H9 (cell line): ENCODE measurements around the gene USP6NL. TPM values are rescaled to one million over a fixed set of nuclear protein-coding genes. Genes with fewer than 3 reads are reported as not detected.

ENCODE experiments used
- DNase-seq: peaks from one replicate; pipeline ENCODE4 v3.0.0-alpha.2; 2017
- H2AFZ ChIP-seq: one replicate; pipeline ENCODE4 v1.6.1; 2013; ENCODE audit warnings: mild to moderate bottlenecking, low read length, control low read depth, moderate library complexity
- H2AK5ac ChIP-seq: 2 replicates; pipeline ENCODE4 v1.6.1; 2013; ENCODE audit warnings: low read length, control low read depth, mixed read lengths; ENCODE audit not compliant: insufficient read length
- H2BK120ac ChIP-seq: one replicate; pipeline ENCODE4 v1.6.1; 2013; ENCODE audit warnings: low read depth, mild to moderate bottlenecking, low read length, control low read depth, inconsistent platforms; ENCODE audit not compliant: poor library complexity, severe bottlenecking
- H2BK12ac ChIP-seq: 2 replicates; pipeline ENCODE4 v1.6.1; 2013; ENCODE audit warnings: low read length, control low read depth, mixed read lengths, low read depth; ENCODE audit not compliant: insufficient read length
- H2BK15ac ChIP-seq: 2 replicates; pipeline ENCODE4 v1.6.1; 2013; ENCODE audit warnings: low read depth, low read length, control low read depth
- H2BK20ac ChIP-seq: one replicate; pipeline ENCODE4 v1.6.1; 2013; ENCODE audit warnings: low read depth, mild to moderate bottlenecking, low read length, control low read depth, inconsistent platforms; ENCODE audit not compliant: poor library complexity, severe bottlenecking
- H2BK5ac ChIP-seq: 2 replicates; pipeline ENCODE4 v1.6.1; 2013; ENCODE audit warnings: low read length, control low read depth, mixed read lengths; ENCODE audit not compliant: insufficient read length
- H3K14ac ChIP-seq: 2 replicates; pipeline ENCODE4 v1.6.1; 2013; ENCODE audit warnings: low read length, control low read depth; ENCODE audit not compliant: insufficient read depth
- H3K18ac ChIP-seq: 2 replicates; pipeline ENCODE4 v1.6.1; 2013; ENCODE audit warnings: low read depth, mild to moderate bottlenecking, mixed read lengths, low read length, control low read depth; ENCODE audit not compliant: insufficient read length
- H3K23ac ChIP-seq: 2 replicates; pipeline ENCODE4 v1.6.1; 2013; ENCODE audit warnings: low read length, control low read depth, mixed read lengths, low read depth; ENCODE audit not compliant: insufficient read length
- H3K23me2 ChIP-seq: 2 replicates; pipeline ENCODE4 v1.6.1; 2013; ENCODE audit warnings: low read depth, mild to moderate bottlenecking, mixed read lengths, low read length, control low read depth; ENCODE audit not compliant: insufficient read length, poor library complexity, severe bottlenecking
- H3K27ac ChIP-seq: 2 replicates; pipeline ENCODE4 v1.5.1; 2013; ENCODE audit warnings: low read length, control low read depth, mixed read lengths, low read depth; ENCODE audit not compliant: insufficient read length
- H3K27me3 ChIP-seq: 2 replicates; pipeline ENCODE4 v1.6.1; 2013; ENCODE audit warnings: low read length, control low read depth, inconsistent platforms; ENCODE audit not compliant: insufficient read depth
- H3K4ac ChIP-seq: 2 replicates; pipeline ENCODE4 v1.6.1; 2013; ENCODE audit warnings: low read depth, mild to moderate bottlenecking, control low read depth, inconsistent platforms, low read length, moderate library complexity
- H3K4me1 ChIP-seq: 2 replicates; pipeline ENCODE4 v1.6.1; 2013; ENCODE audit warnings: low read length, control low read depth, inconsistent platforms; ENCODE audit not compliant: insufficient read depth
- H3K4me2 ChIP-seq: 2 replicates; pipeline ENCODE4 v1.6.1; 2013; ENCODE audit warnings: low read length, control low read depth, mixed read lengths; ENCODE audit not compliant: insufficient read length, insufficient read depth
- H3K56ac ChIP-seq: 2 replicates; pipeline ENCODE4 v1.6.1; 2013; ENCODE audit warnings: low read depth, mild to moderate bottlenecking, mixed read lengths, low read length, control low read depth; ENCODE audit not compliant: insufficient read length
- H3K79me1 ChIP-seq: 2 replicates; pipeline ENCODE4 v1.6.1; 2013; ENCODE audit warnings: low read depth, mild to moderate bottlenecking, moderate library complexity, low read length, control low read depth, inconsistent platforms; ENCODE audit not compliant: insufficient read depth, poor library complexity, severe bottlenecking
- H3K79me2 ChIP-seq: 2 replicates; pipeline ENCODE4 v1.6.1; 2013; ENCODE audit warnings: low read length, control low read depth, inconsistent platforms; ENCODE audit not compliant: insufficient read depth
- H3K9ac ChIP-seq: 2 replicates; pipeline ENCODE4 v1.6.1; 2013; ENCODE audit warnings: low read length, control low read depth, mixed read lengths; ENCODE audit not compliant: insufficient read length; ENCODE audit errors: extremely low read depth
- H3K9me3 ChIP-seq: one replicate; pipeline ENCODE4 v1.6.1; 2013; ENCODE audit warnings: low read depth, low read length, inconsistent platforms; ENCODE audit not compliant: control insufficient read depth
- H3T11ph ChIP-seq: one replicate; pipeline ENCODE4 v1.6.1; 2013; ENCODE audit warnings: mild to moderate bottlenecking, low read length, control low read depth, inconsistent platforms
- H4K20me1 ChIP-seq: one replicate; pipeline ENCODE4 v1.6.1; 2013; ENCODE audit not compliant: control insufficient read depth, insufficient read length, insufficient read depth
- H4K5ac ChIP-seq: 2 replicates; pipeline ENCODE4 v1.6.1; 2013; ENCODE audit warnings: low read depth, mild to moderate bottlenecking, mixed read lengths, low read length, control low read depth; ENCODE audit not compliant: insufficient read length
- H4K8ac ChIP-seq: replicated peaks from 2 replicates; pipeline ENCODE4 v1.6.1; 2013; ENCODE audit warnings: low read length, control low read depth, mixed read lengths, low read depth; ENCODE audit not compliant: insufficient read length
- H4K91ac ChIP-seq: 2 replicates; pipeline ENCODE4 v1.6.1; 2013; ENCODE audit warnings: low read depth, mild to moderate bottlenecking, moderate library complexity, mixed read lengths, low read length, control low read depth; ENCODE audit not compliant: insufficient read length
- H3K27ac Mint-ChIP-seq, 3 experiments: 2 replicates in 2 of 3; 3 replicates in 1 of 3; pipeline ENCODE4 v1.8.0; 2020 to 2021; ENCODE audit warnings: mixed read lengths in 3 of 3, mild to moderate bottlenecking in 1 of 3, moderate library complexity in 1 of 3
- H3K27me3 Mint-ChIP-seq: 2 replicates; pipeline ENCODE4 v1.8.0; 2021; ENCODE audit warnings: low read depth, mild to moderate bottlenecking, moderate library complexity, mixed read lengths
- H3K36me3 Mint-ChIP-seq, 3 experiments: 2 replicates in 2 of 3; 3 replicates in 1 of 3; pipeline ENCODE4 v1.8.0; 2020 to 2021; ENCODE audit warnings: low read depth in 3 of 3, mixed read lengths in 3 of 3; ENCODE audit not compliant: insufficient read depth in 1 of 3
- H3K4me1 Mint-ChIP-seq, 2 experiments: 2 replicates each; pipeline ENCODE4 v1.8.0; 2020; ENCODE audit warnings: mixed read lengths in 2 of 2
- H3K4me3 Mint-ChIP-seq, 2 experiments: 2 replicates in 1 of 2; 3 replicates in 1 of 2; pipeline ENCODE4 v1.8.0; 2020 to 2021; ENCODE audit warnings: mild to moderate bottlenecking in 2 of 2, mixed read lengths in 2 of 2, moderate library complexity in 1 of 2
- H3K9me3 Mint-ChIP-seq, 2 experiments: 2 replicates in 1 of 2; 3 replicates in 1 of 2; pipeline ENCODE4 v1.8.0; 2020; ENCODE audit warnings: mild to moderate bottlenecking in 2 of 2, mixed read lengths in 2 of 2, moderate library complexity in 1 of 2
- WGBS: extraction: QIAGEN DNeasy Blood & Tissue Kit; methylation state at CpG from one replicate; pipeline ENCODE4 v1.1.7; 2013; ENCODE audit warnings: missing lambda C conversion rate, low lambda C conversion rate, mixed read lengths; ENCODE audit not compliant: insufficient read length; ENCODE audit errors: extremely low coverage; 5-methylcytosine and 5-hydroxymethylcytosine counted together
- total RNA-seq: library from RNA; stranded (reverse); gene quantifications from 2 replicates; pipeline ENCODE4 v1.2.1, GENCODE V29; 2021
- TF ChIP-seq, protein P1 (sequence below): fragments of 200-600 bp; sonication (generic); conservative IDR thresholded peaks from 3 replicates; pipeline ENCODE4 v1.8.0; 2021; ENCODE audit warnings: antibody characterized with exemption, mild to moderate bottlenecking

Gene USP6NL
- total RNA-seq, 1 experiment from 2014 or later: 28.3 TPM

- Histone ChIP-seq H2BK12ac (no peak overlapping the region), H4K91ac (no peak overlapping the region), H3K9ac (no peak overlapping the region), H3K4ac (no peak overlapping the region), H3K79me2 (no peaks in the 10 kb centered on the region), H4K5ac (no peak overlapping the region), H3K23ac (no peak overlapping the region), H3K4me1 (no peaks in the 10 kb centered on the region), H2AFZ (no peak overlapping the region), H3K18ac (no peak overlapping the region), H2BK15ac (no peak overlapping the region), H3K27me3 (no peaks in the 10 kb centered on the region), H3K27ac (no peak overlapping the region), H2BK120ac (no peak overlapping the region), H2AK5ac (no peak overlapping the region), H2BK5ac (no peak overlapping the region), H3K56ac (no peak overlapping the region), H3T11ph (no peak overlapping the region), H4K8ac (no peak overlapping the region), H3K79me1 (no peaks in the 10 kb centered on the region), H3K23me2 (no peaks in the 10 kb centered on the region), H4K20me1 (no peaks in the 10 kb centered on the region), H2BK20ac (no peak overlapping the region), H3K14ac (no peak overlapping the region), H3K9me3 (no peaks in the 10 kb centered on the region), H3K4me2 (no peak overlapping the region)
- Mint-ChIP-seq H3K36me3 (no peaks in the 10 kb centered on the region), H3K27ac (no peak overlapping the region), H3K4me3 (no peak overlapping the region), H3K27me3 (no peaks in the 10 kb centered on the region), H3K4me1 (no peaks in the 10 kb centered on the region), H3K9me3 (no peaks in the 10 kb centered on the region)
- no CpG with 5 or more reads among the region's 6 CpGs for WGBS
- TF ChIP-seq, protein P1, sequence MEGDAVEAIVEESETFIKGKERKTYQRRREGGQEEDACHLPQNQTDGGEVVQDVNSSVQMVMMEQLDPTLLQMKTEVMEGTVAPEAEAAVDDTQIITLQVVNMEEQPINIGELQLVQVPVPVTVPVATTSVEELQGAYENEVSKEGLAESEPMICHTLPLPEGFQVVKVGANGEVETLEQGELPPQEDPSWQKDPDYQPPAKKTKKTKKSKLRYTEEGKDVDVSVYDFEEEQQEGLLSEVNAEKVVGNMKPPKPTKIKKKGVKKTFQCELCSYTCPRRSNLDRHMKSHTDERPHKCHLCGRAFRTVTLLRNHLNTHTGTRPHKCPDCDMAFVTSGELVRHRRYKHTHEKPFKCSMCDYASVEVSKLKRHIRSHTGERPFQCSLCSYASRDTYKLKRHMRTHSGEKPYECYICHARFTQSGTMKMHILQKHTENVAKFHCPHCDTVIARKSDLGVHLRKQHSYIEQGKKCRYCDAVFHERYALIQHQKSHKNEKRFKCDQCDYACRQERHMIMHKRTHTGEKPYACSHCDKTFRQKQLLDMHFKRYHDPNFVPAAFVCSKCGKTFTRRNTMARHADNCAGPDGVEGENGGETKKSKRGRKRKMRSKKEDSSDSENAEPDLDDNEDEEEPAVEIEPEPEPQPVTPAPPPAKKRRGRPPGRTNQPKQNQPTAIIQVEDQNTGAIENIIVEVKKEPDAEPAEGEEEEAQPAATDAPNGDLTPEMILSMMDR: no peak
- no peak for DNase-seq
Observed at GRCh38 chr10:11638055-11638698, 26.7 kb upstream of the USP6NL start.
